ENCODE results near the gene TEX35.

GRCh38 chr1:178498896-178499675 is 13.8 kb upstream of the TEX35 start:
- TF ChIP-seq, protein P1, sequence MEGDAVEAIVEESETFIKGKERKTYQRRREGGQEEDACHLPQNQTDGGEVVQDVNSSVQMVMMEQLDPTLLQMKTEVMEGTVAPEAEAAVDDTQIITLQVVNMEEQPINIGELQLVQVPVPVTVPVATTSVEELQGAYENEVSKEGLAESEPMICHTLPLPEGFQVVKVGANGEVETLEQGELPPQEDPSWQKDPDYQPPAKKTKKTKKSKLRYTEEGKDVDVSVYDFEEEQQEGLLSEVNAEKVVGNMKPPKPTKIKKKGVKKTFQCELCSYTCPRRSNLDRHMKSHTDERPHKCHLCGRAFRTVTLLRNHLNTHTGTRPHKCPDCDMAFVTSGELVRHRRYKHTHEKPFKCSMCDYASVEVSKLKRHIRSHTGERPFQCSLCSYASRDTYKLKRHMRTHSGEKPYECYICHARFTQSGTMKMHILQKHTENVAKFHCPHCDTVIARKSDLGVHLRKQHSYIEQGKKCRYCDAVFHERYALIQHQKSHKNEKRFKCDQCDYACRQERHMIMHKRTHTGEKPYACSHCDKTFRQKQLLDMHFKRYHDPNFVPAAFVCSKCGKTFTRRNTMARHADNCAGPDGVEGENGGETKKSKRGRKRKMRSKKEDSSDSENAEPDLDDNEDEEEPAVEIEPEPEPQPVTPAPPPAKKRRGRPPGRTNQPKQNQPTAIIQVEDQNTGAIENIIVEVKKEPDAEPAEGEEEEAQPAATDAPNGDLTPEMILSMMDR (IDR thresholded peaks at IDR 0.05) = no peak
- no peak for TF ChIP-seq POLR2A (IDR thresholded peaks at IDR 0.05)

Measured in testis (tissue), 2 donors.